Cerebellar nuclear complex (tissue), 1 donor: ENCODE measurements around the gene GPR173.

Source experiments
- DNase-seq, 2 experiments: peaks; one replicate each; lab custom pipeline; 2025; lab: John Stamatoyannopoulos, UW

GPR173 gene

GRCh38 chrX:53071064-53071463, 22.5 kb downstream of the GPR173 start:
- DNase-seq, result no peak

GRCh38 chrX:53071604-53072417, 23.2 kb downstream of the GPR173 start:
- DNase-seq, result peak; percentile 23 to 49

GRCh38 chrX:53072418-53073114, 24.0 kb downstream of the GPR173 start:
- no peak for DNase-seq

DNA sequence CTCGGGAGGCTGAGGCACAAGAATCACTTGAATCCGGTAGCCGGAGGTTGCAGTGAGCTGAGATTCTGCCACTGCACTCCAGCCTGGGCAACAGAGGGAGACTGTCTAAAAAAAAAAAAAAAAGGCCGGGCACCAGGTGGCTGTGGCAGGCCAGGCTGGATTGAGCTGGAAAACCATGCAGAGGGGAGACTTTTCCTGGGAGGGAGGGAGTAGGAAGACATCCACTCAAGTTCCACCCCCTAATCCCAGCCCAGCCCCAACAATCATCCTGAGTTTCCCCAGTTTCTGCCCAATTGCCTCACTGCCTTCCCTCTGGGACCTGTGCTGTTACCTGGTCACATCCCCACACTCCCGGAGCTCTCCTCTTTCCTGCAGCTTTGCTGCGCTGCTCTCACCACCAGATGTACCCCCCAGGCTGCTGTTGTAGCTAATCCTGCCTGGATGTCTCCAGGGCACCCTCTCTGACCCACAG, 24.6 kb downstream of the GPR173 start:
- peak in 1 of 2 experiments; percentile 2 for DNase-seq

GRCh38 chrX:53075011-53075410, 26.4 kb downstream of the GPR173 start:
- no peak for DNase-seq

DNA sequence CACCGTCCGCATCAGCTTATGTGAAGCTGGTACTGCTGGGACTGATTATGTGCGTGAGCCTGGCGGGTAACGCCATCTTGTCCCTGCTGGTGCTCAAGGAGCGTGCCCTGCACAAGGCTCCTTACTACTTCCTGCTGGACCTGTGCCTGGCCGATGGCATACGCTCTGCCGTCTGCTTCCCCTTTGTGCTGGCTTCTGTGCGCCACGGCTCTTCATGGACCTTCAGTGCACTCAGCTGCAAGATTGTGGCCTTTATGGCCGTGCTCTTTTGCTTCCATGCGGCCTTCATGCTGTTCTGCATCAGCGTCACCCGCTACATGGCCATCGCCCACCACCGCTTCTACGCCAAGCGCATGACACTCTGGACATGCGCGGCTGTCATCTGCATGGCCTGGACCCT, 28.1 kb downstream of the GPR173 start:
- no peak for DNase-seq

GRCh38 chrX:53077207-53078197, 28.9 kb downstream of the GPR173 start:
- no peak for DNase-seq

- DNase-seq, result no peak
These were observed 30.4 kb downstream of the GPR173 start for GRCh38 chrX:53078943-53079342.

DNA sequence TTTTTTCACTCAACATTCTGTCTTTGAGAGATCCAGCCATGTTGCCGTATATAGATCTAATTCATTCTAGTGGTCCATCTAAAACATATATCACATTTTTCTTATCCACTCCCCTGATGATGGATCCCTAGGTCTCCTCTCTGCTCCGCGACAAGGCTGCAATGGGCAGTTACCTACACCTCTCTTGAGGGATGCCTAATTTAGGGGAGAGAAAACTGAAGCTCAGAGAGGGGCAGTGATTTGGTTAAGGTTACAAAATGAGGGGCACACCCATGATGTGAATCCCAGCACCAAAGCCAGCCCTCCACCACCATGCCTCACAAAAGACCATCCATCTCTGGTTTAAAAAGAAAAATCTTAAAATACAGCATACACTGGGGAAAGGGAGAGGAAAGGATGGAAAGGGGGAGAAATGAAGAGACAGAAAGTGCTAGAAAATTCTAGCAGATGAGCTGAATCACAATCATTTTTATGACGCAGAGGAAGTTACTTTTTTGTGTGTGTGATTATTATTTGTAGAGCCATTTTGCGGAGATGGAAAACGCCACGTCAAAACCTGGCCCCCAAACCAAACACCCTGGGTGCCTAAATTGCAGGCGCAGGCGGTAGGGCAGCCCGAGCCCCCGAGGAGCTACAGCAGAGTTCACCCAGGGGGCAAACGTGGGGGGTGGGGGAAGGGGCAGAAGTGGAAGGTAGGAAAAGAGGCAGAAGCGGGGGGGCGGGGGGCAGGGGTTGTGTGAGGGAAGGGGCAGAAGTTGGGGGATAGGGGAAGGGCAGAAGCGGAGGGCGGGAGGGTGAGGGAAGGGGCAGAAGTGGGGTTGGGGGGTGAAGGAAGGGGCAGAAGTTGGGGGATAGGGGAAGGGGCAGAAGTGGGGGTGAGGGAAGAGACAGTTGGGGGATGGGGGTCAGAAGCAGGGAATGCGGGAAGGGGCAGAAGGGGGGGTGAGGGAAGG, 32.3 kb downstream of the GPR173 start:
- no peak for DNase-seq

DNA sequence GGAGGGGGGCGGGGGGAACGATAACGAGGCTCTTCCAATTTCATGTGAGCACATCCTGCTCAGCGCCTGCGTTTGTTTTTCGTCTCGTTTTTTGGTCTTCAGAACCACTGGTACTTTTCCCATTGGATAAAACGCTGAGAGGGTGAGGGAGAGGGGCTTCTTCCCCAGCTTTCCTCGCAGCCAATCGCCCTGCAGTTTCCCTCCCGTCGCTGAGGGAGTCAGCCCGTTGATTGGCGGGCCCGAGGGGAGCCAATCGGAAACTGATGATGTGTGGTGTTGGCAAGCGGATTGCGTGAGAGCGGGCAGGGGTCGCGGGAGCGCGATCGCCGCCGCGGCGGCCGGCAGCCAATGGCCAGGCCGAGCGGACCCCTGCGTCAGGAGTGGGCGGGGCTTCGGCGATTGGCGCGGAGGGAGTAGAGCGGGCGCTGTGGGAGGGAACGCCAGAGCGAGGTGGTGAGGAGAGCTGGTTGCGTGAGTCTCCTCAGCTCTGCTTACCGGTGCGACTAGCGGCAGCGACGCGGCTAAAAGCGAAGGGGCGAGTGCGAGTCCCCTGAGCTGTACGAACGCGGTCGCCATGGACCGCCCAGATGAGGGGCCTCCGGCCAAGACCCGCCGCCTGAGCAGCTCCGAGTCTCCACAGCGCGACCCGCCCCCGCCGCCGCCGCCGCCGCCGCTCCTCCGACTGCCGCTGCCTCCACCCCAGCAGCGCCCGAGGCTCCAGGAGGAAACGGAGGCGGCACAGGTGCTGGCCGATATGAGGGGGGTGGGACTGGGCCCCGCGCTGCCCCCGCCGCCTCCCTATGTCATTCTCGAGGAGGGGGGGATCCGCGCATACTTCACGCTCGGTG, 33.6 kb downstream of the GPR173 start, which contains the start of gene TSPYL2:
TSPYL2 (plus strand) TSS at position 443 of the 848 bp plus-strand sequence; CDS start at position 575, 132 bp downstream.
- DNase-seq, result peak; percentile 89 to 95

DNA sequence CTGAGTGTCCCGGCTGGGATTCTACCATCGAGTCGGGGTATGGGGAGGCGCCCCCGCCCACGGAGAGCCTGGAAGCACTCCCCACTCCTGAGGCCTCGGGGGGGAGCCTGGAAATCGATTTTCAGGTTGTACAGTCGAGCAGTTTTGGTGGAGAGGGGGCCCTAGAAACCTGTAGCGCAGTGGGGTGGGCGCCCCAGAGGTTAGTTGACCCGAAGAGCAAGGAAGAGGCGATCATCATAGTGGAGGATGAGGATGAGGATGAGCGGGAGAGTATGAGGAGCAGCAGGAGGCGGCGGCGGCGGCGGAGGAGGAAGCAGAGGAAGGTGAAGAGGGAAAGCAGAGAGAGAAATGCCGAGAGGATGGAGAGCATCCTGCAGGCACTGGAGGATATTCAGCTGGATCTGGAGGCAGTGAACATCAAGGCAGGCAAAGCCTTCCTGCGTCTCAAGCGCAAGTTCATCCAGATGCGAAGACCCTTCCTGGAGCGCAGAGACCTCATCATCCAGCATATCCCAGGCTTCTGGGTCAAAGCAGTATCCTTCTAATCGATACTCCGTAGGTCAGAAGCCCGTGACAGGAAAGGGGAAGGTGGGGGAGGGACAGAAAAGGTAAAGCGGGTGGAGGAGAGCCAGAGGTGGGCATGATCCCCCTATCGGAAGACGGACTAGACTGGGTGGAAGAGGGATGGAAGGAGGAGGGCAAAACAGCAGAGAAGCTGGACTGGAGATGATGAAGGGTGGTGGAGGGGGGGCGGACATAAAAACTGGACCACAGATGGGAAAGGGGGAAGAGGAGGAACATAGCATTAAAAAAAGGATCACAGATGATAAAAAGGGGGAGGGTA, 34.4 kb downstream of the GPR173 start:
- DNase-seq, result no peak

- DNase-seq, result no peak
These were observed 35.5 kb downstream of the GPR173 start for GRCh38 chrX:53084043-53084570.

- no peak for DNase-seq
These were observed 36.3 kb downstream of the GPR173 start for GRCh38 chrX:53084863-53085262.

GRCh38 chrX:53085661-53086229, 37.2 kb downstream of the GPR173 start:
- DNase-seq, result no peak

- peak in 1 of 2 experiments; percentile 6 for DNase-seq
These were observed 37.9 kb downstream of the GPR173 start for GRCh38 chrX:53086464-53086863.

DNA sequence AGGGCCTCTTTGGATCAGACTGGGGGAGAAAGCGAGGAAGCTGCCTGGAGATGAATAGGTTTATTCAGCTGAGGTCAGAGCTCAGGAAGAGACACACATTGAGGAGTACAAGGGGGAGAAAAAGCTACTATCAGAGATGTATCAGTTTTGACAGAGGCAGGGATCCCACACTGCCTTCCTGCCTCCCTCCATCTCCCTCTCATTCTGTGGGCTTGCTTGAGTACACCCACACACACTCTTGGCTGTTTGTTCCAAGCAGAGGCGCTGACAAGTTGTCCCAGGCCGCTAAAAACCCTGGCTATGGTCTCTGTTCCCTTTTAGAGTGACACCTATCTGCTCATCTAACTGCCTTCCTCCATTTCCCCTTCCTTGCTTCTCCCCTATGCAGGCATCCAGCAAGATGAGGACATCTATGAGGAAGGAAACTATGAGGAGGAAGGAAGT, 38.8 kb downstream of the GPR173 start:
- DNase-seq, result no peak

GRCh38 chrX:53088136-53088974, 39.8 kb downstream of the GPR173 start:
- peak; percentile 48 to 71 for DNase-seq
